A673 (cell line): ENCODE results near the gene LITAF.

Experiments
- EZH2 ChIP-seq: fragments of 200-600 bp; sonication (generic); IDR thresholded peaks from 2 replicates; pipeline ENCODE4 v1.6.1; 2017; ENCODE audit warnings: borderline replicate concordance, low read depth, mild to moderate bottlenecking, mixed read lengths, antibody characterized with exemption, low read length; ENCODE audit not compliant: poor library complexity, severe bottlenecking
- TF ChIP-seq, protein P1 (sequence below): fragments of 300-800, 200-600 bp; sonication (generic); conservative IDR thresholded peaks from 2 replicates; pipeline ENCODE4 v1.5.1; 2017; ENCODE audit warnings: low read depth, mild to moderate bottlenecking, antibody characterized with exemption, low read length, moderate library complexity, mixed read lengths

DNA sequence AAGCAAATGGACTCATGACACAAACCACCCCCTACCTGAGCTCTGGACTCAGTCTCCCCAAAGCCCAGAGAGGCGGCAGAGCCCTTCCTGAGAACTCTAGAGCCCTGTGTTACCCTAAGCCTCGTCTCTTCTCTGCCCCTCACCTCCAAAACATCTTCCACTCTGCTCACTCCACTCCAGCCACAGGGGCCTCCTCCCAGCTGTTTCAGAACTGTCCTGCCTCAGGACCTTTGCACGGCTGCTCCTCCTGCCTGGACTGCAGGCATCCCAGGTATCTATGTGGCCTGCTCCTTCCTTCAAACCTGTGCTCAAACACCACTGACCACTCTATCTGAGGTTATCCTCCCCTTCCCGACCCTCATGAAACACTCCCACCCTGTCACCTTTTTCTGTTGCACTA, 12.9 kb upstream of the LITAF start:
- TF ChIP-seq, protein P1, sequence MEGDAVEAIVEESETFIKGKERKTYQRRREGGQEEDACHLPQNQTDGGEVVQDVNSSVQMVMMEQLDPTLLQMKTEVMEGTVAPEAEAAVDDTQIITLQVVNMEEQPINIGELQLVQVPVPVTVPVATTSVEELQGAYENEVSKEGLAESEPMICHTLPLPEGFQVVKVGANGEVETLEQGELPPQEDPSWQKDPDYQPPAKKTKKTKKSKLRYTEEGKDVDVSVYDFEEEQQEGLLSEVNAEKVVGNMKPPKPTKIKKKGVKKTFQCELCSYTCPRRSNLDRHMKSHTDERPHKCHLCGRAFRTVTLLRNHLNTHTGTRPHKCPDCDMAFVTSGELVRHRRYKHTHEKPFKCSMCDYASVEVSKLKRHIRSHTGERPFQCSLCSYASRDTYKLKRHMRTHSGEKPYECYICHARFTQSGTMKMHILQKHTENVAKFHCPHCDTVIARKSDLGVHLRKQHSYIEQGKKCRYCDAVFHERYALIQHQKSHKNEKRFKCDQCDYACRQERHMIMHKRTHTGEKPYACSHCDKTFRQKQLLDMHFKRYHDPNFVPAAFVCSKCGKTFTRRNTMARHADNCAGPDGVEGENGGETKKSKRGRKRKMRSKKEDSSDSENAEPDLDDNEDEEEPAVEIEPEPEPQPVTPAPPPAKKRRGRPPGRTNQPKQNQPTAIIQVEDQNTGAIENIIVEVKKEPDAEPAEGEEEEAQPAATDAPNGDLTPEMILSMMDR: no peak
- TF ChIP-seq EZH2: no peak
